IMR-90 (cell line): ENCODE results near the gene ANKRD1. TPM values are rescaled to one million over a fixed set of nuclear protein-coding genes. Genes with fewer than 3 reads are reported as not detected.

ENCODE experiments used
- ATAC-seq: fragments of 200-7000 bp; cut with Tn5 transposase; 2 replicates; pipeline ENCODE4 v1.9.1; 2020; ENCODE audit warnings: low read depth, mild to moderate bottlenecking, moderate library complexity
- BruUV-seq: library from RNA; stranded (reverse); fragments of 400-500 nt; replicated peaks from 2 replicates; lab custom pipeline; 2021; lab: Mats Ljungman, UMichigan
- CTCF ChIA-PET: fragments of 300-600 bp; formaldehyde crosslinking; extraction: SDS; loops from one replicate; lab custom pipeline; 2021; ENCODE audit warnings: antibody characterized with exemption; lab: Yijun Ruan, JAX
- POLR2A ChIA-PET: fragments of 300-600 bp; sonication (Branson Sonifier 250); formaldehyde crosslinking; loops from one replicate; lab custom pipeline; 2022; ENCODE audit warnings: antibody characterized with exemption; ENCODE audit not compliant: unreplicated experiment; lab: Charles Lee
- DNase-seq: peaks from one replicate; pipeline ENCODE4 v3.0.0; 2013
- H2AFZ ChIP-seq: replicated peaks from 2 replicates; pipeline ENCODE3; 2013; ENCODE audit warnings: low read length, mild to moderate bottlenecking; ENCODE audit not compliant: poor library complexity
- H2AK5ac ChIP-seq: 2 replicates; pipeline ENCODE4 v1.6.1; 2013; ENCODE audit warnings: low read depth, low read length, inconsistent platforms
- H2AK9ac ChIP-seq: replicated peaks from 2 replicates; pipeline ENCODE3; 2013; ENCODE audit warnings: mild to moderate bottlenecking, low read depth, low read length, moderate library complexity; ENCODE audit not compliant: poor library complexity
- H2BK120ac ChIP-seq: 2 replicates; pipeline ENCODE4 v1.6.1; 2013; ENCODE audit warnings: low read depth, low read length, inconsistent platforms
- H2BK15ac ChIP-seq: 3 replicates; pipeline ENCODE4 v1.6.1; 2013; ENCODE audit warnings: low read depth, low read length, inconsistent platforms
- H2BK20ac ChIP-seq: 2 replicates; pipeline ENCODE4 v1.6.1; 2013; ENCODE audit warnings: low read depth, mild to moderate bottlenecking, inconsistent platforms, low read length, moderate library complexity
- H2BK5ac ChIP-seq: 2 replicates; pipeline ENCODE4 v1.6.1; 2013; ENCODE audit warnings: mild to moderate bottlenecking, low read depth, low read length, inconsistent platforms; ENCODE audit not compliant: poor library complexity, severe bottlenecking
- H3K14ac ChIP-seq: replicated peaks from 2 replicates; pipeline ENCODE4 v1.6.1; 2013; ENCODE audit warnings: low read depth, low read length, inconsistent platforms
- H3K18ac ChIP-seq: 2 replicates; pipeline ENCODE4 v1.6.1; 2013; ENCODE audit warnings: low read depth, low read length, control low read depth
- H3K23ac ChIP-seq: 2 replicates; pipeline ENCODE4 v1.6.1; 2013; ENCODE audit warnings: low read depth, low read length, inconsistent platforms
- H3K27ac ChIP-seq: 2 replicates; pipeline ENCODE4 v1.5.1; 2013; ENCODE audit warnings: mild to moderate bottlenecking, control low read depth, low read length; ENCODE audit not compliant: insufficient read depth
- H3K27me3 ChIP-seq: 2 replicates; pipeline ENCODE4 v1.6.1; 2013; ENCODE audit warnings: low read length; ENCODE audit not compliant: control insufficient read depth, insufficient read depth
- H3K36me3 ChIP-seq: 2 replicates; pipeline ENCODE4 v1.6.1; 2013; ENCODE audit warnings: low read length, mixed read lengths; ENCODE audit not compliant: control insufficient read depth, insufficient read depth
- H3K4ac ChIP-seq: 2 replicates; pipeline ENCODE4 v1.6.1; 2013; ENCODE audit warnings: low read depth, low read length, inconsistent platforms
- H3K4me1 ChIP-seq: 2 replicates; pipeline ENCODE4 v1.6.1; 2013; ENCODE audit warnings: low read length, mixed read lengths; ENCODE audit not compliant: control insufficient read depth, insufficient read depth
- H3K4me2 ChIP-seq: 2 replicates; pipeline ENCODE4 v1.6.1; 2013; ENCODE audit warnings: low read depth, mild to moderate bottlenecking, control low read depth, low read length, moderate library complexity
- H3K4me3 ChIP-seq: 2 replicates; pipeline ENCODE4 v1.5.1; 2013; ENCODE audit warnings: low read depth, mild to moderate bottlenecking, control low read depth, low read length, moderate library complexity; ENCODE audit not compliant: insufficient read depth
- H3K56ac ChIP-seq: 2 replicates; pipeline ENCODE4 v1.6.1; 2013; ENCODE audit warnings: low read length, inconsistent platforms; ENCODE audit not compliant: insufficient read depth; ENCODE audit errors: extremely low read depth
- H3K79me1 ChIP-seq, 2 experiments: 2 replicates each; pipeline ENCODE4 v1.6.1; 2013; ENCODE audit warnings: low read length in 2 of 2, inconsistent platforms in 1 of 2, low read depth in 1 of 2
- H3K9ac ChIP-seq: 2 replicates; pipeline ENCODE4 v1.6.1; 2013; ENCODE audit warnings: low read depth, low read length, control low read depth
- H3K9me1 ChIP-seq: 2 replicates; pipeline ENCODE4 v1.6.1; 2013; ENCODE audit warnings: low read length, inconsistent platforms; ENCODE audit not compliant: insufficient read depth
- H3K9me3 ChIP-seq: 2 replicates; pipeline ENCODE4 v1.6.1; 2013; ENCODE audit warnings: low read length; ENCODE audit not compliant: control insufficient read depth, insufficient read depth
- H4K20me1 ChIP-seq: 2 replicates; pipeline ENCODE4 v1.6.1; 2013; ENCODE audit warnings: low read length, inconsistent platforms; ENCODE audit not compliant: insufficient read depth
- H4K5ac ChIP-seq: 2 replicates; pipeline ENCODE4 v1.6.1; 2013; ENCODE audit warnings: mild to moderate bottlenecking, low read depth, low read length, control low read depth
- H4K8ac ChIP-seq, 2 experiments: 2 replicates each; pipeline ENCODE4 v1.6.1; 2013; ENCODE audit warnings: low read depth in 2 of 2, low read length in 2 of 2, control low read depth in 1 of 2, inconsistent platforms in 1 of 2
- H4K91ac ChIP-seq: 2 replicates; pipeline ENCODE4 v1.6.1; 2013; ENCODE audit warnings: low read depth, low read length, inconsistent platforms; ENCODE audit not compliant: insufficient read depth
- BHLHE40 ChIP-seq: fragments of 150-350 bp; IDR thresholded peaks from 2 replicates; pipeline ENCODE4 v1.6.1; 2016; ENCODE audit warnings: mild to moderate bottlenecking, low read depth, low read length
- CEBPB ChIP-seq: IDR thresholded peaks from 2 replicates; pipeline ENCODE4 v1.6.1; 2012; ENCODE audit warnings: low read depth, low read length, improper control_type of control experiment
- CHD1 ChIP-seq: IDR thresholded peaks from 2 replicates; pipeline ENCODE4 v1.6.1; 2012; ENCODE audit warnings: low read depth, low read length, improper control_type of control experiment
- CTCF ChIP-seq: conservative IDR thresholded peaks from 2 replicates; pipeline ENCODE4 v1.5.1; 2012; ENCODE audit warnings: mild to moderate bottlenecking, low read depth, low read length, improper control_type of control experiment
- FOS ChIP-seq: fragments of 150-350 bp; IDR thresholded peaks from 2 replicates; pipeline ENCODE4 v1.6.1; 2016; ENCODE audit warnings: low read depth, low read length
- MAFK ChIP-seq: IDR thresholded peaks from 2 replicates; pipeline ENCODE4 v1.6.1; 2012; ENCODE audit warnings: low read depth, low read length, improper control_type of control experiment
- MAZ ChIP-seq: IDR thresholded peaks from 2 replicates; pipeline ENCODE4 v1.6.1; 2012; ENCODE audit warnings: low read depth, mild to moderate bottlenecking, low read length, improper control_type of control experiment, moderate library complexity, borderline replicate concordance
- MXI1 ChIP-seq: IDR thresholded peaks from 2 replicates; pipeline ENCODE4 v1.6.1; 2012; ENCODE audit warnings: low read depth, mild to moderate bottlenecking, low read length, moderate library complexity, borderline replicate concordance
- NFE2L2 ChIP-seq: fragments of 150-350 bp; IDR thresholded peaks from 2 replicates; pipeline ENCODE4 v1.6.1; 2016; ENCODE audit warnings: low read depth, mild to moderate bottlenecking, low read length
- POLR2A ChIP-seq: IDR thresholded peaks from 2 replicates; pipeline ENCODE4 v1.6.1; 2012; ENCODE audit warnings: mild to moderate bottlenecking, low read depth, low read length
- RAD21 ChIP-seq: IDR thresholded peaks from 2 replicates; pipeline ENCODE4 v1.6.1; 2012; ENCODE audit warnings: low read length, improper control_type of control experiment
- RCOR1 ChIP-seq: IDR thresholded peaks from 2 replicates; pipeline ENCODE4 v1.6.1; 2012; ENCODE audit warnings: mild to moderate bottlenecking, low read length, improper control_type of control experiment; ENCODE audit not compliant: insufficient replicate concordance
- RFX5 ChIP-seq: IDR thresholded peaks from 2 replicates; pipeline ENCODE4 v1.8.0; 2012; ENCODE audit warnings: low read depth, mild to moderate bottlenecking, low read length, moderate library complexity
- SMC3 ChIP-seq: fragments of 150-350 bp; IDR thresholded peaks from 2 replicates; pipeline ENCODE4 v1.6.1; 2016; ENCODE audit warnings: low read depth, mild to moderate bottlenecking, antibody characterized with exemption, low read length, moderate library complexity
- USF2 ChIP-seq: fragments of 150-350 bp; IDR thresholded peaks from 2 replicates; pipeline ENCODE4 v1.6.1; 2017; ENCODE audit warnings: mild to moderate bottlenecking, antibody characterized with exemption, low read length, low read depth
- WGBS, 2 experiments: methylation state at CpG; one replicate each; pipeline versions ENCODE4 v1.1.5 to v1.1.7; 2013; ENCODE audit warnings: missing lambda C conversion rate in 2 of 2; ENCODE audit not compliant: insufficient read length in 1 of 2; ENCODE audit errors: extremely low coverage in 2 of 2; 5-methylcytosine and 5-hydroxymethylcytosine counted together
- dilution Hi-C: fragments of 300-500 bp; cut with HindIII; formaldehyde crosslinking; loops from one replicate; pipeline ENCODE4 v1.14.3; 2018; ENCODE audit warnings: low sequenced_read_pairs; ENCODE audit not compliant: unreplicated experiment
- in situ Hi-C: fragments of 300-500 bp; cut with MboI; formaldehyde crosslinking; loops from 3 replicates; pipeline ENCODE4 v1.14.3; 2019; ENCODE audit warnings: low sequenced_read_pairs, inconsistent platforms, mixed read lengths
- intact Hi-C: fragments of 100-400 bp; cut with micrococcal nuclease; formaldehyde crosslinking; loops from 2 replicates; pipeline ENCODE4 v1.10.0; 2022
- polyA plus RNA-seq, 3 experiments: library from polyadenylated mRNA; depleted of rRNA; stranded (reverse); fragments of >200 nt; gene quantifications; 2 replicates each; pipeline ENCODE4 v1.2.3, GENCODE V29; 2012; ENCODE audit warnings: low replicate concordance in 1 of 3
- total RNA-seq: library from RNA; depleted of rRNA; stranded (reverse); fragments of >200 nt; gene quantifications from 2 replicates; pipeline ENCODE4 v1.2.3, GENCODE V29; 2012

ANKRD1 gene
- total and polyA plus RNA-seq, 2 of the 4 experiments (the other 2 are of a cell fraction), result 7.4 to 10.8 TPM

GRCh38 chr10:90890347-90890746 is 30.5 kb downstream of the ANKRD1 start:
- no TSS peak for BruUV-seq
- Histone ChIP-seq H4K8ac (no peak overlapping the region; a peak in 1 of 4 replicates), H2BK120ac (no peak overlapping the region), H3K9me3 (no peaks in the 10 kb centered on the region), H2BK20ac (no peak overlapping the region), H3K27me3 (no peaks in the 10 kb centered on the region), H2AK5ac (no peak overlapping the region), H3K14ac (no peak overlapping the region), H2BK5ac (peak overlapping the region; percentile 7), H3K4me3 (no peak overlapping the region), H3K56ac (no peak overlapping the region), H2AK9ac (no peak overlapping the region), H3K27ac (no peak overlapping the region), H3K36me3 (peaks cover 11% of the 10 kb centered on the region), H3K4ac (no peak overlapping the region), H2BK15ac (no peak overlapping the region), H4K5ac (no peak overlapping the region), H3K9me1 (0 out of 2 replicates have a peak, but pooled peaks cover 4% of the 10 kb centered on the region), H4K91ac (no peak overlapping the region), H4K20me1 (no peaks in the 10 kb centered on the region), H3K79me1 (peaks cover 3 to 15% of the 10 kb centered on the region in 2 experiments; a peak in 3 of 4 replicates), H3K18ac (no peak overlapping the region), H3K4me1 (peaks cover 15% of the 10 kb centered on the region), H3K23ac (no peak overlapping the region), H3K9ac (no peak overlapping the region), H3K4me2 (peak overlapping the region; percentile 2; the same call in 1 of the 2 replicates), H2AFZ (no peak overlapping the region)
- DNase-seq (peak; percentile 61), ATAC-seq (peak; percentile 88)
- in situ Hi-C loops, result no loop called here
- intact Hi-C loops, result no loop called here
- ChIA-PET POLR2A (no interaction called here), CTCF (interaction anchor here (1.0 to 1.2 kb wide), 2 partner anchors 10 to 21 kb away, joined by 3 to 5 read pairs; no protein-coding TSS in a partner anchor)
- WGBS, 2 experiments, result no CpG with 5 or more reads among the region's 2 CpGs
- TF ChIP-seq MAFK (no peak), RFX5 (no peak), CHD1 (no peak), RAD21 (no peak), MAZ (no peak), RCOR1 (no peak), FOS (no peak), USF2 (no peak), SMC3 (no peak), BHLHE40 (no peak), MXI1 (no peak), CEBPB (no peak), NFE2L2 (no peak), POLR2A (no peak), CTCF (no peak)
- dilution Hi-C loops, result loop anchor here (25.0 kb wide), 1 partner anchor 372 kb away; no protein-coding TSS in a partner anchor
